IMR-90 (cell line): ENCODE data around the gene HOXB2. TPM values are rescaled to one million over a fixed set of nuclear protein-coding genes. Genes with fewer than 3 reads are reported as not detected.
A peak's percentile ranks its signal among the peaks of the same experiment; 100 is the strongest.

Experiments
- ATAC-seq: fragments of 200-7000 bp; cut with Tn5 transposase; 2 replicates; pipeline ENCODE4 v1.9.1; 2020; ENCODE audit warnings: low read depth, mild to moderate bottlenecking, moderate library complexity
- BruUV-seq: library from RNA; stranded (reverse); fragments of 400-500 nt; replicated peaks from 2 replicates; lab custom pipeline; 2021; lab: Mats Ljungman, UMichigan
- CTCF ChIA-PET: fragments of 300-600 bp; formaldehyde crosslinking; extraction: SDS; loops from one replicate; lab custom pipeline; 2021; ENCODE audit warnings: antibody characterized with exemption; lab: Yijun Ruan, JAX
- POLR2A ChIA-PET: fragments of 300-600 bp; sonication (Branson Sonifier 250); formaldehyde crosslinking; loops from one replicate; lab custom pipeline; 2022; ENCODE audit warnings: antibody characterized with exemption; ENCODE audit not compliant: unreplicated experiment; lab: Charles Lee
- DNase-seq: peaks from one replicate; pipeline ENCODE4 v3.0.0; 2013
- H2AFZ ChIP-seq: replicated peaks from 2 replicates; pipeline ENCODE3; 2013; ENCODE audit warnings: low read length, mild to moderate bottlenecking; ENCODE audit not compliant: poor library complexity
- H2AK5ac ChIP-seq: 2 replicates; pipeline ENCODE4 v1.6.1; 2013; ENCODE audit warnings: low read depth, low read length, inconsistent platforms
- H2AK9ac ChIP-seq: replicated peaks from 2 replicates; pipeline ENCODE3; 2013; ENCODE audit warnings: mild to moderate bottlenecking, low read depth, low read length, moderate library complexity; ENCODE audit not compliant: poor library complexity
- H2BK120ac ChIP-seq: 2 replicates; pipeline ENCODE4 v1.6.1; 2013; ENCODE audit warnings: low read depth, low read length, inconsistent platforms
- H2BK15ac ChIP-seq: 3 replicates; pipeline ENCODE4 v1.6.1; 2013; ENCODE audit warnings: low read depth, low read length, inconsistent platforms
- H2BK20ac ChIP-seq: 2 replicates; pipeline ENCODE4 v1.6.1; 2013; ENCODE audit warnings: low read depth, mild to moderate bottlenecking, inconsistent platforms, low read length, moderate library complexity
- H2BK5ac ChIP-seq: 2 replicates; pipeline ENCODE4 v1.6.1; 2013; ENCODE audit warnings: mild to moderate bottlenecking, low read depth, low read length, inconsistent platforms; ENCODE audit not compliant: poor library complexity, severe bottlenecking
- H3K14ac ChIP-seq: replicated peaks from 2 replicates; pipeline ENCODE4 v1.6.1; 2013; ENCODE audit warnings: low read depth, low read length, inconsistent platforms
- H3K18ac ChIP-seq: 2 replicates; pipeline ENCODE4 v1.6.1; 2013; ENCODE audit warnings: low read depth, low read length, control low read depth
- H3K23ac ChIP-seq: 2 replicates; pipeline ENCODE4 v1.6.1; 2013; ENCODE audit warnings: low read depth, low read length, inconsistent platforms
- H3K27ac ChIP-seq: 2 replicates; pipeline ENCODE4 v1.5.1; 2013; ENCODE audit warnings: mild to moderate bottlenecking, control low read depth, low read length; ENCODE audit not compliant: insufficient read depth
- H3K27me3 ChIP-seq: 2 replicates; pipeline ENCODE4 v1.6.1; 2013; ENCODE audit warnings: low read length; ENCODE audit not compliant: control insufficient read depth, insufficient read depth
- H3K36me3 ChIP-seq: 2 replicates; pipeline ENCODE4 v1.6.1; 2013; ENCODE audit warnings: low read length, mixed read lengths; ENCODE audit not compliant: control insufficient read depth, insufficient read depth
- H3K4ac ChIP-seq: 2 replicates; pipeline ENCODE4 v1.6.1; 2013; ENCODE audit warnings: low read depth, low read length, inconsistent platforms
- H3K4me1 ChIP-seq: 2 replicates; pipeline ENCODE4 v1.6.1; 2013; ENCODE audit warnings: low read length, mixed read lengths; ENCODE audit not compliant: control insufficient read depth, insufficient read depth
- H3K4me2 ChIP-seq: 2 replicates; pipeline ENCODE4 v1.6.1; 2013; ENCODE audit warnings: low read depth, mild to moderate bottlenecking, control low read depth, low read length, moderate library complexity
- H3K4me3 ChIP-seq: 2 replicates; pipeline ENCODE4 v1.5.1; 2013; ENCODE audit warnings: low read depth, mild to moderate bottlenecking, control low read depth, low read length, moderate library complexity; ENCODE audit not compliant: insufficient read depth
- H3K56ac ChIP-seq: 2 replicates; pipeline ENCODE4 v1.6.1; 2013; ENCODE audit warnings: low read length, inconsistent platforms; ENCODE audit not compliant: insufficient read depth; ENCODE audit errors: extremely low read depth
- H3K79me1 ChIP-seq, 2 experiments: 2 replicates each; pipeline ENCODE4 v1.6.1; 2013; ENCODE audit warnings: low read length in 2 of 2, inconsistent platforms in 1 of 2, low read depth in 1 of 2
- H3K9ac ChIP-seq: 2 replicates; pipeline ENCODE4 v1.6.1; 2013; ENCODE audit warnings: low read depth, low read length, control low read depth
- H3K9me1 ChIP-seq: 2 replicates; pipeline ENCODE4 v1.6.1; 2013; ENCODE audit warnings: low read length, inconsistent platforms; ENCODE audit not compliant: insufficient read depth
- H3K9me3 ChIP-seq: 2 replicates; pipeline ENCODE4 v1.6.1; 2013; ENCODE audit warnings: low read length; ENCODE audit not compliant: control insufficient read depth, insufficient read depth
- H4K20me1 ChIP-seq: 2 replicates; pipeline ENCODE4 v1.6.1; 2013; ENCODE audit warnings: low read length, inconsistent platforms; ENCODE audit not compliant: insufficient read depth
- H4K5ac ChIP-seq: 2 replicates; pipeline ENCODE4 v1.6.1; 2013; ENCODE audit warnings: mild to moderate bottlenecking, low read depth, low read length, control low read depth
- H4K8ac ChIP-seq, 2 experiments: 2 replicates each; pipeline ENCODE4 v1.6.1; 2013; ENCODE audit warnings: low read depth in 2 of 2, low read length in 2 of 2, control low read depth in 1 of 2, inconsistent platforms in 1 of 2
- H4K91ac ChIP-seq: 2 replicates; pipeline ENCODE4 v1.6.1; 2013; ENCODE audit warnings: low read depth, low read length, inconsistent platforms; ENCODE audit not compliant: insufficient read depth
- BHLHE40 ChIP-seq: fragments of 150-350 bp; IDR thresholded peaks from 2 replicates; pipeline ENCODE4 v1.6.1; 2016; ENCODE audit warnings: mild to moderate bottlenecking, low read depth, low read length
- CEBPB ChIP-seq: IDR thresholded peaks from 2 replicates; pipeline ENCODE4 v1.6.1; 2012; ENCODE audit warnings: low read depth, low read length, improper control_type of control experiment
- MAFK ChIP-seq: IDR thresholded peaks from 2 replicates; pipeline ENCODE4 v1.6.1; 2012; ENCODE audit warnings: low read depth, low read length, improper control_type of control experiment
- MAZ ChIP-seq: IDR thresholded peaks from 2 replicates; pipeline ENCODE4 v1.6.1; 2012; ENCODE audit warnings: low read depth, mild to moderate bottlenecking, low read length, improper control_type of control experiment, moderate library complexity, borderline replicate concordance
- NFE2L2 ChIP-seq: fragments of 150-350 bp; IDR thresholded peaks from 2 replicates; pipeline ENCODE4 v1.6.1; 2016; ENCODE audit warnings: low read depth, mild to moderate bottlenecking, low read length
- RAD21 ChIP-seq: IDR thresholded peaks from 2 replicates; pipeline ENCODE4 v1.6.1; 2012; ENCODE audit warnings: low read length, improper control_type of control experiment
- RCOR1 ChIP-seq: IDR thresholded peaks from 2 replicates; pipeline ENCODE4 v1.6.1; 2012; ENCODE audit warnings: mild to moderate bottlenecking, low read length, improper control_type of control experiment; ENCODE audit not compliant: insufficient replicate concordance
- WGBS, 2 experiments: methylation state at CpG; one replicate each; pipeline versions ENCODE4 v1.1.5 to v1.1.7; 2013; ENCODE audit warnings: missing lambda C conversion rate in 2 of 2; ENCODE audit not compliant: insufficient read length in 1 of 2; ENCODE audit errors: extremely low coverage in 2 of 2; 5-methylcytosine and 5-hydroxymethylcytosine counted together
- dilution Hi-C: fragments of 300-500 bp; cut with HindIII; formaldehyde crosslinking; loops from one replicate; pipeline ENCODE4 v1.14.3; 2018; ENCODE audit warnings: low sequenced_read_pairs; ENCODE audit not compliant: unreplicated experiment
- in situ Hi-C: fragments of 300-500 bp; cut with MboI; formaldehyde crosslinking; loops from 3 replicates; pipeline ENCODE4 v1.14.3; 2019; ENCODE audit warnings: low sequenced_read_pairs, inconsistent platforms, mixed read lengths
- intact Hi-C: fragments of 100-400 bp; cut with micrococcal nuclease; formaldehyde crosslinking; loops from 2 replicates; pipeline ENCODE4 v1.10.0; 2022
- polyA plus RNA-seq, 3 experiments: library from polyadenylated mRNA; depleted of rRNA; stranded (reverse); fragments of >200 nt; gene quantifications; 2 replicates each; pipeline ENCODE4 v1.2.3, GENCODE V29; 2012; ENCODE audit warnings: low replicate concordance in 1 of 3
- total RNA-seq: library from RNA; depleted of rRNA; stranded (reverse); fragments of >200 nt; gene quantifications from 2 replicates; pipeline ENCODE4 v1.2.3, GENCODE V29; 2012

Gene HOXB2
- total and polyA plus RNA-seq, 2 of the 4 experiments (the other 2 are of a cell fraction), result 2.7 to 29.9 TPM

- H2AK9ac ChIP-seq, result no peak overlapping the region
- peak overlapping the region; percentile 99 for H3K4ac ChIP-seq
- peak overlapping the region; percentile 96 for H3K4me2 ChIP-seq
- ChIA-PET CTCF (no interaction called here), POLR2A (interaction anchor here (1.1 to 1.3 kb wide), 2 partner anchors 15 to 92 kb away, joined by 3 read pairs; no protein-coding TSS in a partner anchor)
- no peak for ATAC-seq
- peak overlapping the region; percentile 23; the same call in 1 of the 2 replicates for H2AK5ac ChIP-seq
- peaks cover 20% of the 10 kb centered on the region for H3K4me1 ChIP-seq
- H4K20me1 ChIP-seq, result peaks cover 5% of the 10 kb centered on the region
- BruUV-seq, result no TSS peak
- peak overlapping the region; percentile 31; the same call in 1 of the 2 replicates for H3K4me3 ChIP-seq
- dilution Hi-C loops (no loop called here), intact Hi-C loops (loop anchor here (2.0 kb wide), 1 partner anchor 20 kb away; no protein-coding TSS in a partner anchor), in situ Hi-C loops (no loop called here)
- peak overlapping the region; percentile 93 for H2BK120ac ChIP-seq
- peak; percentile 64 for DNase-seq
- H3K9ac ChIP-seq, result peak overlapping the region; percentile 96
- no peak overlapping the region; the same call in 2 of the 3 replicates for H2BK15ac ChIP-seq
- H2BK20ac ChIP-seq, result peak overlapping the region; percentile 38; the same call in 1 of the 2 replicates
- H4K91ac ChIP-seq, result peak overlapping the region; percentile 61
- 6% methylated on average over 2 of the region's 7 CpGs; no CpG with 5 or more reads in 1 of the 2 experiments for WGBS, 2 experiments
- H4K5ac ChIP-seq, result peak overlapping the region; percentile 71; the same call in 1 of the 2 replicates
- H3K18ac ChIP-seq, result peak overlapping the region; percentile 59
- H3K27me3 ChIP-seq, result no peaks in the 10 kb centered on the region
- H4K8ac ChIP-seq, result peak overlapping the region; percentile 77 to 78
- peak overlapping the region; percentile 100 for H3K14ac ChIP-seq
- no peak overlapping the region for H2AFZ ChIP-seq
- no peaks in the 10 kb centered on the region for H3K9me1 ChIP-seq
- no peaks in the 10 kb centered on the region for H3K79me1 ChIP-seq
- H3K23ac ChIP-seq, result peak overlapping the region; percentile 99
- peak overlapping the region; percentile 91; the same call in 1 of the 2 replicates for H3K56ac ChIP-seq
- peaks cover 54% of the 10 kb centered on the region for H3K36me3 ChIP-seq
- peak overlapping the region; percentile 99 for H2BK5ac ChIP-seq
- H3K9me3 ChIP-seq, result no peaks in the 10 kb centered on the region
- TF ChIP-seq RAD21 (no peak), CEBPB (no peak), MAZ (no peak), RCOR1 (no peak), MAFK (no peak), NFE2L2 (no peak), BHLHE40 (no peak)
- H3K27ac ChIP-seq, result peak overlapping the region; percentile 99
Observed at GRCh38 chr17:48575066-48575582, 30.2 kb upstream of the HOXB2 start.
